NB4 (cell line): ENCODE data around the gene NIPAL1.

Experiments used
- DNase-seq: peaks from one replicate; pipeline ENCODE4 v3.0.0; 2010; ENCODE audit warnings: low read depth
- H3K4me3 ChIP-seq: one replicate; pipeline ENCODE4 v1.5.1; 2011; ENCODE audit warnings: mild to moderate bottlenecking, low read depth, low read length, moderate library complexity
- CTCF ChIP-seq: IDR thresholded peaks from one replicate; pipeline ENCODE4 v1.5.1; 2012; ENCODE audit warnings: low read depth, low read length
- MAX ChIP-seq: IDR thresholded peaks from 2 replicates; pipeline ENCODE4 v1.6.1; 2011; ENCODE audit warnings: low read depth, low read length
- MYC ChIP-seq: IDR thresholded peaks from 2 replicates; pipeline ENCODE4 v1.6.1; 2011; ENCODE audit warnings: low read depth, low read length
- POLR2A ChIP-seq: IDR thresholded peaks from 2 replicates; pipeline ENCODE4 v1.6.1; 2011; ENCODE audit warnings: mild to moderate bottlenecking; ENCODE audit not compliant: insufficient read length; ENCODE audit errors: extremely low read depth

Gene NIPAL1

GRCh38 chr4:48011722-48012121 lies 4.8 kb upstream of the NIPAL1 start:
- no peak overlapping the region for H3K4me3 ChIP-seq
- DNase-seq, result no peak
- TF ChIP-seq POLR2A, result no peak
- no peak for TF ChIP-seq CTCF
- TF ChIP-seq MYC, result no peak
- no peak for TF ChIP-seq MAX

- DNase-seq, result no peak
- no peak overlapping the region for H3K4me3 ChIP-seq
- no peak for TF ChIP-seq CTCF
- no peak for TF ChIP-seq MYC
- no peak for TF ChIP-seq MAX
- TF ChIP-seq POLR2A, result no peak
Measured at GRCh38 chr4:48012824-48013223, 3.7 kb upstream of the NIPAL1 start.

GRCh38 chr4:48015216-48015615 lies 1.4 kb upstream of the NIPAL1 start:
- no peak for DNase-seq
- no peak for TF ChIP-seq CTCF
- no peak for TF ChIP-seq MAX
- no peak for TF ChIP-seq POLR2A
- no peak for TF ChIP-seq MYC
- H3K4me3 ChIP-seq, result no peak overlapping the region

DNA sequence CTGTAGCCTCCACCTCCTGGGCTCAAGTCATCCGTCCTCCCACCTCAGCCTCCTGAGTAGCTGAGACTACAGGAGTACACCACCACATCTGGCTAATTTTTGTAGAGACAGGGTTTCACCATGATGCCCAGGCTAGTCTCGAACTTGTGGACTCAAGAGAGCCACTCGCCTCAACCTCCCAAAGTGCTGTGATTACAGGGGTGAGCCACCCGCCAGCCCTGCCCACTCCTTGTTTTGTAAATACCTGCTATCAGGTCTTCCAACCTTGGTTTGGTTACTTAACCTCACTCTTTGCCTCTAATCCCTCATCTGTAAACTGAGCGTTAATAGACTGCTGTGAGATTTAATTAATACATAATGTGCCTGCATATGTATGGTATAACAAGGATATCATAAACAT lies 894 bp upstream of the NIPAL1 start:
- H3K4me3 ChIP-seq, result no peak overlapping the region
- DNase-seq, result no peak
- no peak for TF ChIP-seq CTCF
- no peak for TF ChIP-seq MYC
- TF ChIP-seq MAX, result no peak
- TF ChIP-seq POLR2A, result no peak

GRCh38 chr4:48017108-48017571 lies 568 bp downstream of the NIPAL1 start:
- DNase-seq, result peak; percentile 32

More at GRCh38 chr4:48017108-48017571, 568 bp downstream of the NIPAL1 start:
- TF ChIP-seq POLR2A (no peak), MYC (no peak), MAX (no peak), CTCF (no peak)
- H3K4me3 ChIP-seq, result peak overlapping the region; percentile 42
